NCI-H2107 treated with DMSO at 0.1 percent for 48 hours (cell line): ENCODE results near the gene SCAND1.
"Not testable (repeated sequence)": the region's sequence is repeated elsewhere in the genome, so short reads cannot be mapped to it uniquely, and the experiment has no call there.

ENCODE experiments used
- DNase-seq: peaks from one replicate; lab custom pipeline; 2025; ENCODE audit not compliant: unreplicated experiment; lab: John Stamatoyannopoulos, UW

SCAND1 gene

GRCh38 chr20:35963878-35964277, 9.6 kb upstream of the SCAND1 start:
- no peak for DNase-seq

- not testable (repeated sequence) for DNase-seq
Measured at GRCh38 chr20:35959291-35959690, 5.0 kb upstream of the SCAND1 start.

- no peak for DNase-seq
Measured at GRCh38 chr20:35956616-35957015, 2.3 kb upstream of the SCAND1 start.

DNA sequence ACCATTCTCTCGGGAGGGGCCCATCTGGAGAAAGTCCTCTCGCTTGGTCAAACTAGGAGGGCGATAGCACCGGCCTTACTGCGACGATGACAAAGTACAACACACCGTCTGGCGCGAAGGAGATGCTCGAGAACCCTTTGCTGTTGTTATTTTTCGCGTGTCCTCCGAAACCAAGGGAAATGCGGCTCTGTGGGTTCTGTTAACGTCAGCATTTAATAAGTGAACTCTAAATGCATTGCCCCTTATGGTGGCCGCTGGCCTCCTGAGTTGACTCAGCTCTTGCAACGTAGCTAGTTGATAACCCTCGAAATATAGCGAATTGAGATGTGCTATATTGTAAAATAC, 577 bp upstream of the SCAND1 start:
- no peak for DNase-seq

DNA sequence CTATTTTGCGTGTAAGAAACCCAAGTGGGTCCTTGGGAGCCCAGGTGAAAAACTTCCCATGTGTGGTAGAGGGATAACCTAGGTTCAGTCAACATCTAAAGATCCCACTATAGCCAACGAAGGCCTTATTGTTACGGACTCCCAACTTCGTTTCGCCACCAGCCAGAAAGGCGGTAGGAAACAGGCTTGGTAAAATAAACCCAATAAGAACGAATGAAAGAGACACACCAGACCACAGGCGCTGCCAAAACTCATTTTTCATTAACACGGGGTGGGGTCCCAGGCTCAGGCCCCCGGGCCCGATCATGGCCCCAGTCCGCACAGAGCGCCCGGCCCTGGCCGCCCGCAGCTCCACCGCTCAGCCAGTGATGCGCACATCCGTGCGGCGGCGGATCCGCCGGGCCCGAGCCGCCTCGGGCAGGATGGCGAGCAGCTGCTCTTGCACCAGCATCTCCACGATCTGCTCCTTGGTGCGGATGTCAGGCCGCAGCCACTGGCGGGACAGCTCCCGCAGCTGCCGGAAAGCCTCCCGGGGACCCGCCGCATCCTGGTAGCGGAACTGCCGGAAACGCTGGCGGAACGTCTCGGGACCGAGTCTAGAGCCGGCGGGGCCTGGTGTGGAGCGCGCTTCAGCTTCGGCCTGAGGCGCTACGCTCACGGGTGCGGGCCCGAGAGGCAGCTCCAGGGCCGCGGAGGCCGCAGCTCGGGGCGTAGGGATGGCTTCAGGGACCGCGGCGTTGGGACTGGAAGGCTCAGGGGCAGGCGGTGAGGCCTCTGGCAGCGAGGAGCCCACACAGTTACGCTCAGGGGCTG, 709 bp downstream of the SCAND1 start:
- DNase-seq = no peak

DNA sequence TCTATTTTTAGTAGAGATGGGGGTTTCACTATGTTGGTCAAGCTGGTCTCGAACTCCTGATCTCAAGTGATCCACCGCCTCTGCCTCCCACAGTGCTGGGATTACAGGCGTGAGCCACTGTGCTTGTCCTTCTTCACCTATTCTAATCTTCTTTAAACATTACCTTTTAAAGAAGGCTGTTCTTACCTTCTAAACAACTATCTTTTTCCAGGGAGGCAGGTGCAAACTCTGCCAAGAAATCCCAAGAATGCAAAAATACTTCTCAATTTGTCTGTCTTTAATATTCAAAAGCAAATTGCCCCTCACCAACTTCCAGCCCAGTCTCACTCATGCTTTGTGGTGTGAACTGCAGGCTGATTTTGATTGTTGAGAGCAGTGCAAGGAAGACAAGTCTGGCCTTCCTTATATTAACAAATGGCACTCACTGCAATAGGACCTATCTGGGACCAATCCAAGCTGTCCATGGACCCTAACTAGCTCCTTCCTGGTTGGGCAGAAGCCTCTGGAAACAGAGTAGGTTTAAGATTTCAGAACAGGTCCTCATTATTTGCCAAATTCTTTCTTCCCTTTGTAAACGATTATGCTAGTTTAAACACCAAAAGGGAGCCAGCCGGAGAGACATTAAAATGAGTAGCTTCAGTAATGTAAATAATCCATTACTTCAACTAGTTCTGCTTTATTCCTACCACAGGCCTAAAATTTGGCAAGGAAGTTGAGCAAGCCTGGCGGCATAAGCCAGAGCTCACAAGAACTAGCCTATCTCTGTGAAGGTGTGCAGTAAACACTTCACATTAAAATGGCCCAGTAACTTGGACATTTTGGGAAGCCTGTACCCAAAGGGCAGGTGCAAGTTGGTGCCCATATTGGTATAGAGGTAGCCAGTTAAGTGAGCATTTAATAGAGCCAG, 1.6 kb downstream of the SCAND1 start:
- DNase-seq = no peak

DNA sequence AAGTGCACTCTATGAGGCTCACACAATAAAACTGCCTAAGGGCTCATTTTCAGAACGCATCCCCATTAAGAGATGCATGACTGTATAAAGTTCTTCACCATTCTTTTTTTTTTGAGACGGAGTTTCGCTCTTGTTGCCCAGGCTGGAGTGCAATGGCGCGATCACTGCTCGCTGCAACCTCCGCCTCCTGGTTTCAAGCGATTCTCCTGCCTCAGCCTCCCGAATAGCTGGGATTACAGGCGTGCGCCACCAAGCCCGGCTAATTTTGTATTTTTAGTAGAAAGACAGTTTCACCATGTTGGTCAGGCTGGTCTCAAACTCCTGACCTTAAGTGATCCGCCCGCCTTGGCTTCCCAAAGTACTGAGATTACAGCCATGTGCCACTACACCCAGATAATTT, 2.2 kb downstream of the SCAND1 start:
- DNase-seq = not testable (repeated sequence)

- DNase-seq = no peak
Measured at GRCh38 chr20:35950093-35950492, 4.2 kb downstream of the SCAND1 start.

DNA sequence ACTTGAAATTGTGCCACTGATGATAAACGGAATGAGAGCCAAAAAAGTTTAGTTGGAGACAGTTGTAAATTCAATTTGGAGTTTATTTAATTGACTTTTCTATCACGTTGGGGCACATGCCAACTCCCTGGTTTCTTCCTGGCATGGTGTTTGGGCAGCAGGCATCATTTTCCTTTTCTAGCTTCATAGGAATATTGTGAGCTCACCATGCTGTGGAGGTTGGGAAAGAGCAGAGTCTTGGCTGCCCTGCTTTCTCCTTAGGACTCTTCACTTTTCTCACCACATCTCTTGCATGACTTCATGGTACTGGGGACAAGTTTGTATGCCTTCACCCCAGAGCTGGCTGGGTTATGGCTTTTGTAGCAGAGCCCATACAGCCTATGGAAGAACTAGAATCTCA, 6.4 kb downstream of the SCAND1 start:
- no peak for DNase-seq

GRCh38 chr20:35947489-35947888, 6.8 kb downstream of the SCAND1 start:
- DNase-seq = no peak

GRCh38 chr20:35942243-35942642, 12.1 kb downstream of the SCAND1 start:
- DNase-seq = no peak

DNA sequence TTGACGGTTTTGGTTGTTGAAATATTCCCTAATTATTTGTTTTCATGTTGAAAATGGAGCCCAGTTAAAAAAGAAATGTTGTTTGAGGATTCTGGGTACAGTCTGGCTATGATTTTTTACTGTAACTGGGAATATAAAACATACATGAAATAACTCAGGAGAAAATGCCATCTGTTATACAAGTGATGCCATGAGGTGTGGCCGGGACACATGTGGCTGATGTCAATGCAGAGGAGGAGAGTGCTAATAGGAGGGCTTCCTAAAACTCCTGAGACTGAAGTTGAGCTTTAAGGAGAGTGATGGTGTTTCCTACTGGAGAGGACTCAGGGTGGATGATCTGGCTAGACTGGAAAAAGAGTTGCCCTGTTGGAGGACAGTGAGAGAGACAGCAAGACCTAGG, 12.7 kb downstream of the SCAND1 start:
- DNase-seq = no peak

GRCh38 chr20:35939264-35939663, 15.0 kb downstream of the SCAND1 start:
- DNase-seq = no peak

DNA sequence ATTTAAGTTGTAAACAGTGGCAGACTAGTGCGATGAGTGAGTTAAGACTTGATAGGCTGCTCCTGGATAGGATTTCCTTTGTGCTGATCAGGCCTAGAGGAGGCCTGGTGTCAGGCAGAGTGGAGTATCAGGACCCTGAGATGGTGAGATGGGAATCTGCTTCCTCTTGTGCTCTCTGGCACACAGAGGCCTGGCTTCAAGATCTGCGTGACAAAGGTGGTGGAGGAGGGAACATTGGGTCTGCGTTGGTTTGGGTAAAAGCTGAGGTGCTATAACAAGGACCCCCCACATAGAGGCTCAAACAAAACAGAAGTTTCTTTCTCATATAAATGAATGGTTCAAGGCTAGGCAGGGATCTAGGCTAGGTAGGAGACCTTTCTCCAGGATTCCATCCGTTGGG, 20.3 kb downstream of the SCAND1 start:
- no peak for DNase-seq

GRCh38 chr20:35929301-35929700, 25.0 kb downstream of the SCAND1 start:
- no peak for DNase-seq

GRCh38 chr20:35920523-35920922, 33.8 kb downstream of the SCAND1 start:
- no peak for DNase-seq

- DNase-seq = no peak
Measured at GRCh38 chr20:35918021-35918420, 36.3 kb downstream of the SCAND1 start.

GRCh38 chr20:35917077-35917476, 37.2 kb downstream of the SCAND1 start:
- DNase-seq = no peak

GRCh38 chr20:35912881-35913280, 41.4 kb downstream of the SCAND1 start:
- no peak for DNase-seq

DNA sequence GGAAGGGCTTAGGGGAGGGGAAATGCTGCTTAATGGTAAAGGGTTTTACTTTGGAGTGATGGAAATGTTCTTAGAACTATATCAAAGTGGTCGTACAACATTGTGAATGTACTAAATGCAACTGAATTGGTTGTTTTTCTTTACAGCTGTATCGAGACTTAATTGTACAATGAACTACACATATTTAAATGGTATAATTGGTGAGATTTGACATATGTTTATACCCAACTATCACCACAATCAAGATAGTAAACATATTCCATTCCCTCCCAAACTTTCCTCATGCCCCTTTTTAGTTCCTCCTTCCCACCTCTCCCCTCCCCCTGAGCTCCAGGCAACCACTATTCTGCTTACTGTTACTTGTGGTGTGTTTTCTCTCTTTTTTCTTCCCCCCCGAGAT, 44.0 kb downstream of the SCAND1 start:
- DNase-seq = no peak

DNA sequence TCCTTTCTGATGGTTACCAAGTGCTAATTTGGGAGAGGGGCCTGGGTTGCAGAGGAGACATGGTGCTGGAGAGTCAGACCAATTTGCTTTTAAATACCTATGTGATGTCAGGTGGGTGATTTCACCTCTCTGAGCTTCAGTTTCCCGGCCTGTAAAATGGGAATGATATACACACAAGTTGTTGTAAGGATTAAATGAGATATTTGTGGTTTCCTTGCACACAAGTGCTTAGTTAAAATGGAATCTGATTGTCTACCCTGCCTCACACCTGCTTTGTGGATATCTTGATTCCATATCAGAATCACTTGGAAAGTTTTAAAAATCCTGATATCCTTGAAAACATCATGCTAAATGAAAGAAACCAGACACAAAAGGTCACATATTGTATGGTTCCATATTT, 44.5 kb downstream of the SCAND1 start:
- DNase-seq = no peak

- no peak for DNase-seq
Measured at GRCh38 chr20:35909176-35909575, 45.1 kb downstream of the SCAND1 start.
